NCI-H524 treated with DMSO at 0.1 percent for 48 hours (cell line): ENCODE results near the gene CD48.
"Not testable (repeated sequence)": the region's sequence is repeated elsewhere in the genome, so short reads cannot be mapped to it uniquely, and the experiment has no call there.

Experiments used
- DNase-seq: peaks from one replicate; lab custom pipeline; 2025; lab: John Stamatoyannopoulos, UW

CD48 gene

GRCh38 chr1:160741612-160742348 is 30.2 kb upstream of the CD48 start:
- DNase-seq: no peak

GRCh38 chr1:160741092-160741501 is 29.5 kb upstream of the CD48 start:
- DNase-seq: no peak

GRCh38 chr1:160740133-160740688 is 28.6 kb upstream of the CD48 start:
- no peak for DNase-seq

- DNase-seq: no peak
Observed at GRCh38 chr1:160739098-160739511, 27.5 kb upstream of the CD48 start, which contains the start of gene SLAMF7. TSS of gene SLAMF7 (plus strand) at chr1:160739247. CDS start at chr1:160739302, 55 bp downstream.

- no peak for DNase-seq
Observed at GRCh38 chr1:160738271-160738670, 26.6 kb upstream of the CD48 start.

GRCh38 chr1:160734301-160734700 is 22.7 kb upstream of the CD48 start:
- DNase-seq: no peak

- no peak for DNase-seq
Observed at GRCh38 chr1:160733898-160734297, 22.3 kb upstream of the CD48 start.

- DNase-seq: no peak
Observed at GRCh38 chr1:160731990-160732389, 20.4 kb upstream of the CD48 start.

GRCh38 chr1:160731564-160731963 is 19.9 kb upstream of the CD48 start:
- not testable (repeated sequence) for DNase-seq

GRCh38 chr1:160727316-160727640 is 15.7 kb upstream of the CD48 start:
- DNase-seq: no peak

- DNase-seq: peak; percentile 6
Observed at GRCh38 chr1:160726498-160727315, 15.1 kb upstream of the CD48 start.

- no peak for DNase-seq
Observed at GRCh38 chr1:160726114-160726497, 14.5 kb upstream of the CD48 start.

GRCh38 chr1:160724465-160725242 is 13.0 kb upstream of the CD48 start:
- no peak for DNase-seq

GRCh38 chr1:160723332-160723731 is 11.7 kb upstream of the CD48 start:
- DNase-seq: no peak

- DNase-seq: no peak
Observed at GRCh38 chr1:160722726-160723125, 11.1 kb upstream of the CD48 start.

GRCh38 chr1:160721473-160721872 is 9.9 kb upstream of the CD48 start:
- no peak for DNase-seq

- DNase-seq: no peak
Observed at GRCh38 chr1:160720356-160721085, 8.9 kb upstream of the CD48 start.

GRCh38 chr1:160718210-160718609 is 6.6 kb upstream of the CD48 start:
- no peak for DNase-seq

GRCh38 chr1:160717306-160717705 is 5.7 kb upstream of the CD48 start:
- DNase-seq: no peak

GRCh38 chr1:160716013-160716412 is 4.4 kb upstream of the CD48 start:
- no peak for DNase-seq

- DNase-seq: not testable (repeated sequence)
Observed at GRCh38 chr1:160714034-160714648, 2.5 kb upstream of the CD48 start.
